ENCODE data around the gene NCKIPSD.

DNA sequence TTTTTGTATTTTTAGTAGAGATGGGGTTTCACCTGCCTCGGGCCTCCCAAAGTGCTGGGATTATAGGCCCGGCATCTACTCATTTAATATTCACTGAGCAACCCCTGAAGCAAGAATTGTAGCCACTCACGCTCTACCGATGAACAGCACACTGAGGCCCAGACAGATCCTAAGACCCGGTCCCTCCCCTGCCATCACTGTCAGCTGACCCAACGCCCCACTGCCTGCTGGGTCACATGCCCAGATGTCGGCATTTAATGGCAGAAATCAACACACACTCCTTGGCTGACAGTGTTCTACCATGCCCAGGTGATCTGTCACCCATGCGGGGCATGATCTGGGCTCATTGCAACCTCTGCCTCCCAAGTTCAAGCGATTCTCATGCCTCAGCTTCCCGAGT, 60.9 kb downstream of the NCKIPSD start:
- TF ChIP-seq CTCF (IDR thresholded peaks at IDR 0.05), result no peak
- TF ChIP-seq POLR2A (IDR thresholded peaks at IDR 0.05), result no peak

Measured in thyroid gland (tissue), 4 donors.